ENCODE results near the gene SLIT3.
"Not testable (repeated sequence)": the region's sequence is repeated elsewhere in the genome, so short reads cannot be mapped to it uniquely, and the experiment has no call there.

The SLIT3 gene

DNA sequence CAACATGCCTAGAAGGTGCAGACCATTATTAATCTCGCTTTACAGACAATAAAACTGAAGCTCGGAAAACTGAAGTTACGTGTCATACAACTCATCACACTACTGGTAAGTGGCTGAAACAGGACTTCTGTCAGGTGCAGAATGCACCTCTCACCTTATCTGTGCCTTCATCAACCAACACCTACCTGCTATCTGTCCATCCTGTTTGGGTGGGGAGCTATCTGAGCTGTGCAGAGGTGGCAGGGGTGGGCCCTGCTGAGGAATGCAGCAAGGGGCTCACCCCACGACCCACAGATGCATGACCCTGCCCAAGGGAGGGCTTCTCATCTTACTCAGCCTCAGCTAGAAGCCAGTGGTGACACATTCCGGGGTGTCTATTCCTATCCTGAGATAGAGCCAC is 81.6 kb downstream of the SLIT3 start:
- no peak for DNase-seq (ENCODE audit: low read depth in 2 of 2)

DNA sequence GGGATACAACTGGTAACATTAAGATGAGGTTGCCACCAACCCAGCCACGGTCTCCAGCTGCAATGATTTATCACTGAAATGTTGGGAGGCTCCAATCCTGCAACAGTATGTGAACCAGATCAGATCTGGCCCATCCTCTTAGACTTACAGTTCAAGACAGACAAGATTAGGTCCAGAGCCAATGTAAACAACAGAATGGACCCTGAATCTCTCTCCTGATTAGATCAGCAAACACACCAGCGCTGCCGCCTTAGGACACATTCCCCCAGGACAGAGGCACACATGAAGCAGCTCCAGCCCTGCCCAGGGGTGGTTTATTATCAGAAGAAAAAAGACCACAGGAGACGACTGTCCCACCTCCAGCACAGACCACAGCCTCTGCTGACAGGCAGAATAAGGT is 82.1 kb downstream of the SLIT3 start:
- DNase-seq (ENCODE audit: low read depth in 2 of 2), result no peak

DNA sequence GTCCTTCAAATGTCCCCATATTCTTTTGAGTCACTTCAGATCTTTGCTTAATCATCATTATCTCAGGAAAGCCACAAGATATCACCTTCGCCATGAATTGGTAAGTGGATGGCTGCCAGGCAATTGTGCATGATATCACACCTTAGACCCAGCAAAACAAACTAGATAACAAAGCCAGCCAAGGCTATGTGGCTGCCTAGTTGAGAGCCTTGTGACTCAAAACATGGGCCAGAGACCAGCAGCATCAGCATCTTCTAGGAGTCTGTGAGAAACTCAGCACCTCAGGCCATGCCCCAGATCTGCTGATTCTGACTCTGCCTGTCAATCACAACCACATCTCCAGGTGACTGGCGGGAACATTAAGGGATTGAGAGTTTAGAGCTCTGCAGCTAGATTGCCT is 82.8 kb downstream of the SLIT3 start:
- DNase-seq (ENCODE audit: low read depth in 2 of 2), result no peak

DNA sequence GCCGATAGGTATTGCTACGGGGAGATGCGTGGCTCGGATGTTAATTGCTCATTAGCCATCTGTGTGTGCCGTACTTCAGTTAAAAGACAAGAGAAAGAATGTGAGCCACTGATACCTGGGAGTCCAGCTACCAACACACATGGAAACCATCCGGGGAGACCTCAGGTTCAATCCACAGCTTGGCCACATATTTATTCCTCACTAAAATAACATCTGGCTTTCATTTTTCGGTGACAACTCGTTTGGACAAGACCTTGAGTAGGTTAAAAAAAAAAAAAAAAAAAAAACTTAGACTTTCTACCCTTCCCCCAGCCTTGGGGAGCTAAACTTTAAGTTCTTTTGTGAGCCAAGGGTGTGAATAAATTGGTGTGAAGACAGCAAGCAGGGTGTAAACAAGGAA is 84.1 kb downstream of the SLIT3 start:
- DNase-seq (ENCODE audit: low read depth in 2 of 2), result no peak

DNA sequence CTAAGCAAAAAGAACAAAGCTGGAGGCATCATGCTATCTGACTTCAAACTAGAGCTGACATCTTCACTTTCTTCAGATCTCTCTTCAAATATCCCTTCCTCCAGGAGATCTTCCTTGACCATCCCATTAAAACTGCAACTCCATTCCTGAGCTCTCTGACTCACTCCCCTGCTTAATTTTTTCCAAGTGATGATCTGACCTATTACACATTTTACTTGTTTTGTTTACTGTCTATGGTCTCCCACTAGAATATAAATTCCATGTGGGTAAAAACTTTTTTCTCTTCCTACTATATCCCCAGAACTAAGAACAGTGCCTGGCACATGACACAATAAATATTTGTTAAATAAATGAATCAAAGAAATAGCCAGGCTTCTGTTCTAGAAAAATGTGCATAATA is 87.5 kb downstream of the SLIT3 start:
- DNase-seq (ENCODE audit: low read depth in 2 of 2), result no peak

DNA sequence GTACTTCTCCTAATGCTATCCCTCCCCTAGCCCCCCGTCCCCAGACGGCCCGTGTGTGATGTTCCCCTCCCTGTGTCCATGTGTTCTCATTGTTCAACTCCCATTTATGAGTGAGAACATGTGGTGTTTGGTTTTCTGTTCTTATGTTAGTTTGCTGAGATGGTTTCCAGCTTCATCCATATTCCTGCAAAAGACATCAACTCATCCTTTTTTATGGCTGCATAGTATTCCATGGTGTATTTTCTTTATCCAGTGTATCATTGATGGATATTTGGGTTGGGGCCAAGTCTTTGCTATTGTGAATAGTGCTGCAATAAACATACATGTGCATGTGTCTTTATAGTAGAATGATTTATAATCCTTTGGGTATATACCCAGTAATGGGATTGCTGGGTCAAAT is 89.2 kb downstream of the SLIT3 start:
- not testable (repeated sequence) for DNase-seq (ENCODE audit: low read depth in 2 of 2)

DNA sequence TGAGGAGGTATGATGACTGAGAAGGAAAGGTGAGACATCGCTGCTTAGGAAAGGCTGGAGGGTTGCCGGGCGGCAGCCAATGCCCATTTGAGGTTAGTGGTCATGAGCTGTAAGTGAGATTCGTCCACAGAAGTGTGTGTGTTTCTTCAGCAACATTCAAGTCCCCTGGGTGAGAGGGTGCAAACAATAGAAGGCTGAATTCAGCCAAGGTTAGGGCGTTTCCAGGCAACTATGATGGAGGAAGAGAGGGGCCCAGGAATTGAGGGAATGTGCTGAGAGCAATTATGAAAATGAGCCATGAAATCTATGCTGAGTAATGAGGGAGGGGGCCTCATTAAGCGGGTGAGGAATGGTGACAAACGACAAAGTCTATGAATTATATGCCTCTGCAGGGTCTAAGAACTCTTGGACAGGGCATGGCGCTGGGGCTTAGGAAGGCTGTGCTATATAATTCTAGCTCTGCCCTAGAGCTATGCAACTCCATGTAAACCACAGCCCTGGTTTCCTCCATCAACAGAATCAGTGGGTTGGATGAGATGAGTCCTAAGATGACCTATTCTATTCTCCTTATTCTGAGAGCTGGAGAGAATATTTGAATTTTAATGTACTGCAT is 96.0 kb downstream of the SLIT3 start:
- DNase-seq (ENCODE audit: low read depth in 2 of 2), result no peak

DNA sequence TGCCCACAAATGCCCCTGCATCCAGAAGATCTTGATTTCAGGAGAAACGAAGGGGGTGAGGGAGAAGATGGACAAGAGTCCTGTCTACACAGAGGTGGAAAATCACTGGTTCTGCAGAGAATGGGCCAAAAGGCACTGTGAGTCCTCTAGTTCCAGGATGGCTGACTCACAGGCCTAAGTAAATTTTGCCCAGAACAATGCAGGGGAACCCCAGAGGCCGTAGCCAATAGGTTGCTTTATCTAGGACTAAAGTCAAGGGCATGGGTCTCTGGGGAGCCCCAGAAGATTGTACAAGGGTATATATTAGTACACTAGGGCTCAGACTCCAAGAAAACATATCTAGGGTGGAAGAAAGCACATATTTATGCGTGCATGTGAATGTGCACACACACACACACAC is 98.0 kb downstream of the SLIT3 start:
- no peak for DNase-seq (ENCODE audit: low read depth in 2 of 2)

DNA sequence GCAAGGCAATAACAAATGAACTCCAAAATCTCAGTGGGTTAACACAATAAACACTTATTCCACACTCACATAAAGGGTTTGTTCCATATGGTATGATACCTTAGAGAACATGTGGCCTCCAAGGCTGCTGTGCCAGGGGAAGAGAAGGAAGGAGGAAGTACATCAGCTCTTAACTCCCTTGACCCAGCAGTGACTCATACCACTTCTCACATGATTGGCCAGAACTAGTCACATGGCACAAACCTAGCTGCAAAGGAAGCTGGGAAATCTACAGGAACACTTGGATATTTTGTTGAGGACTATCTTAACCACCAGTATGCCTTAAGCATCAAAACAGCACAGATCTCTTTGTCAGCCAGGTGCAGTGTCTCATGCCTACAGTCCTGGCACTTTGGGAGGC is 99.3 kb downstream of the SLIT3 start:
- DNase-seq (ENCODE audit: low read depth in 2 of 2), result no peak

DNA sequence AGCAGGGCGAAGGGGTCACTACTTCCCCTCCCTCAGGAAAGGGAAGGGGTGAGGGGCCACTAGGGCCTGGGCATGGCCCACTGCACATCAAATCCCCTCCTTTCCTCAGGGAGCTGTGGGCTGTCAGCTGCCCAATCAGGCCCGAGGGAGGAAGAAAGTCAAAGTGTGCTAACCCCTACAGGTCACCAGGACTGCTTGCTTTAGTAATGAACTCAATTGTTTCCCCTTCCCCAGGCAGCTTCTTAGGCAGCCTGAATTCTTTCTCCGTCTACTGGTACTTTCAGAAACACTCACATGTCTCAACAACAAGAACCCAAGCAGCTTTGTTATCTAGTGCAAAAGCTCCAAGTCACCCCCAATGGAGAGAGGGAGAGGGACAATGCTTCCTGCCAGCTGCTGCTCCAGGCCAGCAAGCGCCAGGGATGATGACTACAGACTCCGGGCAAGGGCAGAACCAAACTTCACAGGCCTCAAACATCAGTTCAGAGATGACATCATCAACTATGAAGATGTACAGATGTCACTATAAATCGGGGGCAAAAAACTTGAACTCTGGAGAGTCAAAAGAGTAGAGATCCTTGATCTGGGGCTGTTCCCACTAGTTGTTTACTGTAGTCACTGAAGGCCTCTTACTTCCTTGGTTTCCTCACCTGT is 100.7 kb downstream of the SLIT3 start:
- DNase-seq (ENCODE audit: low read depth in 2 of 2), result no peak

DNA sequence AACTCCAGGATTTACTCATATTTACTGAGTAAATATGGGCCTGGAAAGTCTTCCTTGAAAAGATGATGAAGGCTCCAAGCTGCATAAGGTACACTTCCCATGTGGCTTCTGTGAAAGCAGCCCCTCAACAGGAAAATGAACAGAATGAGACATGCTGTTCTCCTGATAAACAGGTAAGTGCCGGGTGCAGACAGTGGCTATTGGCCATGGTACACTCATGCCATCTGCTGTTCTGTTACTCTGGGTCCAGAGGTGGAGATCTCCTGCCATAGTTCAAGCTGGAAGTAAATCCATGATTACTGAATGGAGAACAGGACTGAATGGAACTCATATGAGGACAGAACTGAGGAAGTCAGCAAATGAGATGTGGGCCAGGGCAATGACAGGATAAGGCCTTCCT is 103.6 kb downstream of the SLIT3 start:
- no peak for DNase-seq (ENCODE audit: low read depth in 2 of 2)

DNA sequence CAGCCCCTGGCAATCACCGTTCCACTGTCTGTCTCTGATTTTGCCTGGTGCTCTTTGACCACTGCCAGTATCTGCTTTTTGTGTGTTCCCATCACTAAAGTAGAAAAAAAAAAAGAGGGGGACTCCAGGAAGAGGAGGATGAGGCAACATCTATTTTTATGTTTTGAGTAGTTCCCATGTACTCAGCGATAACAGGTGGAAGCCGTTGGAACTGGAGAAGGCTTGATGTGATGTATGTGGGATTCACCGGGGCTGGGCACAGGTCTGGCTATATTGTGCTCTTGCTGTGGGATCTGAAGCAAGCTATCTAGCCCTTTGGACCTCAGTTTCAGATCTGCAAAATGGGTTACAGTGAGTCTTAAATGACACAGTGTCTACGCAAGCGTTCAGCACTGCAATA is 104.9 kb downstream of the SLIT3 start:
- no peak for DNase-seq (ENCODE audit: low read depth in 2 of 2)

DNA sequence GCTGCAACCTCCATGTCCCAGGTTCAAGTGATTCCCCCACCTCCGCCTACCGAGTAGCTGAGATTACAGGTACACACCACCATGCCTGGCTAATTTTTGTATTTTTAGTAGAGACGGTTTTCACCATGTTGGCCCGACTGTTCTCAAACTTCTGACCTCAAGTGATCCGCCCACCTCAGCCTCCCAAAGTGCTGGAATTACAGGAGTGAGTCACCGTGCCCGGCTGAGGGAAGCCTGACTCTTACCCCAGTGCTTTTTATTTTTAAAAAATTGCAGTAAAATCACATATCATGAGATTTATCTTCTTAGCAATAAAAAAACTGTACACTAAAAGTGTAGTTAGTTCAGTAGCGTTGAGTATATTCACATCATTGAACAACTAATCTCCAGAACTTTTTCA is 105.3 kb downstream of the SLIT3 start:
- no peak for DNase-seq (ENCODE audit: low read depth in 2 of 2)

DNA sequence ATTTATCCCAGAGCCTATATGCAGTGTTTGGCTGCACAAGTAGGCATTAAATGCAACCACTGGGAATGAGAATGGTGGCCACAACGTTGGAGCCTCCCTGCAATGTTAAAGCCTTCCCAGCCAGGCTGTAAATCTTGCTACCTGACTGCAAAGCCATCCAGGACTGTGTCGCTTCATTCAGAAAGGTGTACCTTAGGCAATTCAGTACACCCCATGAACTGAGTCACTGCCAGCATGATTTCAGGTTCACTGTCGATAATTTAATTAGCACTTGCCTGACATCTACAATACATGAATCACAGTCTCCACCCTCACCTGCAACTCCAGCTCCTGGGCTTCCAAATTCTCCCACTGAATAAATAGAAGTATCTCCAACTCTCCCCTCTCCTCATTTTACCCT is 108.4 kb downstream of the SLIT3 start:
- no peak for DNase-seq (ENCODE audit: low read depth in 2 of 2)

DNA sequence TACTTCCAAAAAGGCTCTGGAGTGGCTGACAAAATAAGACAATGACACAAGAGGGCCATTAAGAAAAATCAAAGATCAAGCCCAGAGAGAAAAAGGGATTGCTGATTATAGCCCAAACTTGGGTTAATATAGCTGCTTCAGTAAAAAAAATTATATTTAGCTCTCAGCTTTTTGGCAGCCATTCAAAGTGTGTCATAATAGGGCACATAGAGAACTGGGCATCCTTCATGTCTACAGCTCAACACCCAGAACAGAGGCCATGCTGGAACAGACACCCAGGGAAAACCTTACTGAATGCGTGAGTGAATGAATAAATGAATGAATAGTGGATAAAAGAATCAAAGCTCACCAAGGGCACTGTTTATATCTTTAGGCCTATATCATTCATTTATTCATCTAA is 110.1 kb downstream of the SLIT3 start:
- no peak for DNase-seq (ENCODE audit: low read depth in 2 of 2)

DNA sequence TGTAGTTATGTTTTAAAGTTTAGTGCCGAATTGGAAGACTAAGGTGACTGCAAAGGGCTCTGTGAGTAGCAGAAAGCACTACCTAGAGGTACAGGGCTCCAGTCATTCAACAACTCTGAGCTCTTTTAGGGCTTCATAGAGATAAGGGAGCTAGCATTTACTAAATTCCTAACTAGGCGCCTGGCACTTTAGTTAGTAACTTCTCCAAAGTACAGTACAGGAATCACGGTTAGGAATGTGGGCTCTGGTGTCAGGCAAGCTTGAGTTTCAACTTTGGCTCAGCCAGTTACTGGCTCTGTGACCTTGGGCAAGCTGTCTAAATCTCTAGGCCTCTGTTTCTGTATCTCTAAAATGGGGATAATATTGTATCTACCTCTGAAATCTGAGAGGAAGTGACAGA is 115.3 kb downstream of the SLIT3 start:
- DNase-seq (ENCODE audit: low read depth in 2 of 2), result no peak

DNA sequence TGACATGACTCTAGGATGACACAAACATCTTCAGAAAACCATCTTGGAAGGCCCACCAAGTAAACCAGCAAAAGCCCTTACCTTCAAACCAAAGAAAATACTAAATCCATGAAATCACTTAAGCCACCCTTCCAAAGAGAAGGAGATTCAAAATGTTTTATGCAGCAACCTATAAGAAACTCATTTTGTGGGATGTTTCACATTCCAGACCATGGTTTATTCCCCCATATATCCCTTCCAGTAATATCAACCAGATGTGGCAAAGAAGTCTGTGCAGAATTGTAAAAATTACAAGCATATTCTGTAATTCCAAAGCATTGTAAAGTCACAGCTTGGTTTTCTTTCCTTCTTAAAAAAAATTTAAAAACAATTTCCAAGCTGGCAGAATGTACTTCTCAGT is 117.4 kb downstream of the SLIT3 start:
- DNase-seq (ENCODE audit: low read depth in 2 of 2), result no peak

DNA sequence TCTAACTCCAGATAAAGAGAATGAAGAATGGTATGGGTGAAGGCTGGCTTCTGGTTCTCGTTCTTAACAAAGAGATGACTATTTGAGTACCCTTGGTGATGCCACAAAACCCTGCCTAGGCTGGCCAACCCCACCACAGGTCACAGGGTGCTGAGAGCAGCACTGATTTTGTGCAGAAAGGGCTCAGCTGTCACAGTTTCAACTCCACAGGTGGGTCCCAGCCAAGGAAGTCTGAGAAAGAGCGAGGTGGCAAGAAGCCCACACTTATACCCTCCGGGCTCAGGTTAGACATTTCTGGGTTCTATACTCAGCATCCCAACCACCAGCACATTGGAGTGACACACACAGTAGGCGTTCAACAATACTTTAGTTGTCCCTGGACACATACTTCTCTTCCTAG is 118.1 kb downstream of the SLIT3 start:
- DNase-seq (ENCODE audit: low read depth in 2 of 2), result no peak

DNA sequence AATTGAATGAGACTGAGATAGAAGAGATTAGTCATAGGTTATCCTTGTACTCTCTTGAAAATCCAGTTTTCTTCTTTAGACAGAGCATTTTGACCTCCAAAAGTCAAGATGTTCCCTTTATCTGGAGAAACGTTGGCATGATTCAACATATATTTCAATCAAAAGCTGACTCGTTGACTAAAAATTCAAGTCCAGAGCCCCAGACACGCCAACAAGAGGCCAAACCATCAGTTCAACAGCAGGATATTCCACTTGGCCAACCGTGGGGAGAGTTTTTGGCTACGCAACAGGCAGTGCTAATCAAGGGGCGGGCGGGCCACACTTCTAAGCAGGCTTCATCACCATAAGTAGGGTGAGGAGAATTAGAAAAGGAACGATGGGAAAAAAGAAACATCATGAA is 119.1 kb downstream of the SLIT3 start:
- DNase-seq (ENCODE audit: low read depth in 2 of 2), result no peak

DNA sequence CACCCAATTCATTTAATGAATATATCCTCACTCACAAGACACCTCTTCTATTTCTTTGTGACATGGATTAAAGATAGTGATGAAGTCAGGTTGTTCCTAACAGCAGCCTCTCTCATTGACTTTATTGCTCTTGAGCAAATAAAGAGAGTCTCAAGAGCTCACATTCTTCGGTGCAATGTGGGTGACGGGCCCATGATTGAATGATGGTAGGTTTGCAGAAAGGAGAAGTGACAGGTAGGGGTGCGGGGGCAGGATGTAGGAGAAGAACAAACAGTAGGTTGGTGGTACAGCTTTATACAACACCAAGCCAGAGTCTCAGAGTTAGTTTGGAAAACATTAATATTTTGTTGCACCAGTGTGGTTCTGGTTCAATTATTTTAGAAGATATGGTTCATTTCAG is 122.2 kb downstream of the SLIT3 start:
- no peak for DNase-seq (ENCODE audit: low read depth in 2 of 2)

DNA sequence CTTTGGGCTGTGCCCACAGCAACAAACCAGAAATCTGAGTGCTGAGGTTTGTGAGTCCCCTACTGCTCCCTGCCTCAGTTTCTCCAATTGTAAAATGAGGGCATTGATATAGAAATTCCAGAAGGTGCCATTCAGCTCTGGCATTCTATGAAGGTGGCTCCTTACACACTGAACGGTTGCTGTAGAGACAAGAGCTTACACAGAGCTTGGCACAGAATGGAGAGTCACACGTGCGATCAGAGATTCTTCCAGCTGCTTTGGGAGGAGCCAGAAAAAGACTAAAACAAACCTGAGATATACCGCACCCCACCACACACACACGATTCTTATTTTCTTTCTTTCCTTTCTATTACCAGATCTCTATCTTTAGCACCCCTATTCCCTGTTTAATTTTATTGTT is 122.7 kb downstream of the SLIT3 start:
- DNase-seq (ENCODE audit: low read depth in 2 of 2), result no peak

DNA sequence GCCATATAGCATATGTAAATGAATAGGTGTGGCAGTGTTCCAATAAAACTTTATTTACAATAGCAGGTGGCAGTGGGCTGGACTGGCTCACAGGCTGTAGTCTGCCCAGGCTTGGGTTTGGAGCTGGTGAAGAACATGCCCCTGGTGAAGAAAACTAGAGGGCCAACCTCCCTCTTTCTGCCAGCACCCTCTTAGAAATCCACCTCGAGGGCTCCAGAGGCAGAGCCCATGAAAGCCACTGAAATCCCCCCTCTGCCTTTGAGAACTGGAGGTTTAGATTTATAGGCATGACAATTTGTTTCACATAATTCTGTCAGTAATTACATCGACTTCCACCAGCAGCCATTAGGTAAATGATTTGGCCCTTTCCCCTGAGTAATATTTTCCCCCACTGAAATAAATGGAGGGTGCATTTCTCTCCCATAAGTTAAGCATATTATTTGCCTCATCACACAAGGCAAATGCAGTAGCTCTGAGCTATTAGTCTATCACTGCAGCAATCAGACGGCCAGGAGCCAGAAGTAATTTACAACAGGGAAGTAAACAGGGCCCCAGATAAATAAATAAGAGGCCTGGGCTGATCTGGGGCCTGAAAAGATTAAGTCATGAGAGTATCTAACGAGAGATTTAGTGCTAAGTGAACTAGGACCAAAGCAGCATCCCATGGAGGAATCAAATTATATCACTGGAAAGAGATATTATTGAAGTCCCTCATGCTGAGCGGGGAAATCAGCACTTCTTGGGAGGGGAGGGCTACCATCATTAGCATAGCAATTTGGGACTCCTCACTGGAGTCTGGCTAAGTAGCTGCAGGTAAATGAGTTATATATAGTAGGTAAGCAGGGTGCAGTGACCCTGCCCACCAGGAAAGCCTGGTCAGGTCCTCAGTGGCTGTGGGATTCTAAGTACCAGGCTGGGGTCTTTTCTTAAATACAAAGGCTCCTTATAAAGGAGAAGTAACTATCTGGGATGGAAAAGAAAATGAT is 123.9 kb downstream of the SLIT3 start:
- DNase-seq (ENCODE audit: low read depth in 2 of 2), result no peak

DNA sequence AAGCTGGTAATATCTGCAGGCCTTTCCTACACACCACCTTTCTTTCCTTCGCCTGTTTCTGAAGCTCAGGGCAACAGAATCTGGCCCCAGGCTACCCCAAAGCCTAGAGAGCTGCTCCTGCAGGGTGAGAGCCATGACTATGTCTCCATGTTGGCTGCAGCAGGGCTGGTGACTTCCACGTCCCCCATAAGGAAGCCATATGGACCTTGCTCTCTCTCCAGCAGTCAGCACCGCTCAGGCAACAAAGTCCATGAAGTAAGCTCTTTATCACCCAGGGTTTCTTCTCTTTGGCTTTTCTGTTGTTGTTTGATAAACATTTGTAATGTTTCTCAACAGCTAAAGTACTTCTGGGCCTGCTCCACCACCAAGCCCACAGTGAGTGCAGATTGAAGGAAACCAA is 125.2 kb downstream of the SLIT3 start:
- DNase-seq (ENCODE audit: low read depth in 2 of 2), result no peak

All from stimulated activated CD4-positive, alpha-beta T cell treated with anti-CD3 and anti-CD28 coated beads, Interleukin-4, amount 100 ng/mL, for 48 hours (primary cell).